HG03135 (cell line): Measurements from ENCODE around the gene CKMT1B.
A peak's percentile ranks its signal among the peaks of the same experiment; 100 is the strongest.
"Not testable (repeated sequence)": the region's sequence is repeated elsewhere in the genome, so short reads cannot be mapped to it uniquely, and the experiment has no call there.

Experiments used
- ATAC-seq: cut with Tn5 transposase; IDR thresholded peaks from one replicate; pipeline ENCODE4 v1.9.1; 2021; ENCODE audit warnings: mild to moderate bottlenecking, moderate library complexity; ENCODE audit not compliant: unreplicated experiment

Gene CKMT1B

GRCh38 chr15:43626937-43627336, 33.1 kb downstream of the CKMT1B start:
- not testable (repeated sequence) for ATAC-seq

GRCh38 chr15:43638464-43639204, 44.8 kb downstream of the CKMT1B start:
- peak; percentile 67 for ATAC-seq
